ENCODE measurements around the gene BBLN. TPM values are rescaled to one million over a fixed set of nuclear protein-coding genes. Genes with fewer than 3 reads are reported as not detected.

BBLN gene
- total RNA-seq, 1 experiment from 2014 or later: 74.9 TPM

GRCh38 chr9:128190013-128190412 lies 29.9 kb downstream of the BBLN start:
- Histone ChIP-seq H3K14ac (ENCODE audit: insufficient read depth, low read length) (no peak overlapping the region), H2BK120ac (ENCODE audit: low read depth, low read length, poor library complexity, severe bottlenecking) (no peak overlapping the region), H4K20me1 (ENCODE audit: control insufficient read depth, insufficient read depth, insufficient read length) (no peaks in the 10 kb centered on the region), H4K91ac (ENCODE audit: insufficient read length, low read depth, low read length) (no peak overlapping the region), H2BK12ac (ENCODE audit: insufficient read length, low read depth, low read length) (no peak overlapping the region), H3K23ac (ENCODE audit: insufficient read length, low read depth, low read length) (no peak overlapping the region), H3K9me3 (ENCODE audit: control insufficient read depth, low read depth, low read length) (no peaks in the 10 kb centered on the region), H4K5ac (ENCODE audit: insufficient read length, low read depth, low read length) (no peak overlapping the region), H3K27me3 (ENCODE audit: insufficient read depth, low read length) (no peaks in the 10 kb centered on the region), H3K9ac (ENCODE audit: extremely low read depth, insufficient read length, low read length) (no peak overlapping the region), H2BK20ac (ENCODE audit: low read depth, low read length, poor library complexity, severe bottlenecking) (no peak overlapping the region), H3K79me1 (ENCODE audit: insufficient read depth, low read depth, low read length, poor library complexity, severe bottlenecking) (no peaks in the 10 kb centered on the region), H2AFZ (ENCODE audit: low read length) (no peak overlapping the region), H3K18ac (ENCODE audit: insufficient read length, low read depth, low read length) (no peak overlapping the region), H3K27ac (ENCODE audit: insufficient read length, low read depth, low read length) (no peak overlapping the region), H3K56ac (ENCODE audit: insufficient read length, low read depth, low read length) (no peak overlapping the region), H3K4me2 (ENCODE audit: insufficient read depth, insufficient read length, low read length) (no peak overlapping the region), H3K4ac (ENCODE audit: low read depth, low read length) (no peak overlapping the region), H3T11ph (ENCODE audit: low read length) (no peak overlapping the region), H3K4me1 (ENCODE audit: insufficient read depth, low read length) (no peaks in the 10 kb centered on the region), H2BK15ac (ENCODE audit: low read depth, low read length) (no peak overlapping the region), H2BK5ac (ENCODE audit: insufficient read length, low read length) (no peak overlapping the region), H4K8ac (replicated peaks; ENCODE audit: insufficient read length, low read depth, low read length) (no peak overlapping the region), H2AK5ac (ENCODE audit: insufficient read length, low read length) (no peak overlapping the region), H3K23me2 (ENCODE audit: insufficient read length, low read depth, low read length, poor library complexity, severe bottlenecking) (peaks cover 11% of the 10 kb centered on the region), H3K79me2 (ENCODE audit: insufficient read depth, low read length) (no peaks in the 10 kb centered on the region)
- Mint-ChIP-seq H3K27me3 (ENCODE audit: low read depth) (no peaks in the 10 kb centered on the region), H3K36me3 (ENCODE audit: insufficient read depth in 1 of 3, low read depth in 3 of 3) (peaks cover 17 to 38% (median 28%) of the 10 kb centered on the region in 3 experiments), H3K9me3 (no peaks in the 10 kb centered on the region), H3K27ac (no peak overlapping the region), H3K4me1 (peaks cover 9 to 14% of the 10 kb centered on the region in 2 experiments), H3K4me3 (peak overlapping the region; percentile 84 to 97)
- DNase-seq: no peak
- TF ChIP-seq CTCF (conservative IDR thresholded peaks at IDR 0.05): no peak
- WGBS (ENCODE audit: extremely low coverage, insufficient read length, low lambda C conversion rate): no CpG with 5 or more reads among the region's 2 CpGs
